NCI-H1092 (cell line): ENCODE results near the gene TNIP1.

Experiments
- DNase-seq: peaks from one replicate; lab custom pipeline; 2025; lab: John Stamatoyannopoulos, UW

TNIP1 gene, protein sequence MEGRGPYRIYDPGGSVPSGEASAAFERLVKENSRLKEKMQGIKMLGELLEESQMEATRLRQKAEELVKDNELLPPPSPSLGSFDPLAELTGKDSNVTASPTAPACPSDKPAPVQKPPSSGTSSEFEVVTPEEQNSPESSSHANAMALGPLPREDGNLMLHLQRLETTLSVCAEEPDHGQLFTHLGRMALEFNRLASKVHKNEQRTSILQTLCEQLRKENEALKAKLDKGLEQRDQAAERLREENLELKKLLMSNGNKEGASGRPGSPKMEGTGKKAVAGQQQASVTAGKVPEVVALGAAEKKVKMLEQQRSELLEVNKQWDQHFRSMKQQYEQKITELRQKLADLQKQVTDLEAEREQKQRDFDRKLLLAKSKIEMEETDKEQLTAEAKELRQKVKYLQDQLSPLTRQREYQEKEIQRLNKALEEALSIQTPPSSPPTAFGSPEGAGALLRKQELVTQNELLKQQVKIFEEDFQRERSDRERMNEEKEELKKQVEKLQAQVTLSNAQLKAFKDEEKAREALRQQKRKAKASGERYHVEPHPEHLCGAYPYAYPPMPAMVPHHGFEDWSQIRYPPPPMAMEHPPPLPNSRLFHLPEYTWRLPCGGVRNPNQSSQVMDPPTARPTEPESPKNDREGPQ

DNA sequence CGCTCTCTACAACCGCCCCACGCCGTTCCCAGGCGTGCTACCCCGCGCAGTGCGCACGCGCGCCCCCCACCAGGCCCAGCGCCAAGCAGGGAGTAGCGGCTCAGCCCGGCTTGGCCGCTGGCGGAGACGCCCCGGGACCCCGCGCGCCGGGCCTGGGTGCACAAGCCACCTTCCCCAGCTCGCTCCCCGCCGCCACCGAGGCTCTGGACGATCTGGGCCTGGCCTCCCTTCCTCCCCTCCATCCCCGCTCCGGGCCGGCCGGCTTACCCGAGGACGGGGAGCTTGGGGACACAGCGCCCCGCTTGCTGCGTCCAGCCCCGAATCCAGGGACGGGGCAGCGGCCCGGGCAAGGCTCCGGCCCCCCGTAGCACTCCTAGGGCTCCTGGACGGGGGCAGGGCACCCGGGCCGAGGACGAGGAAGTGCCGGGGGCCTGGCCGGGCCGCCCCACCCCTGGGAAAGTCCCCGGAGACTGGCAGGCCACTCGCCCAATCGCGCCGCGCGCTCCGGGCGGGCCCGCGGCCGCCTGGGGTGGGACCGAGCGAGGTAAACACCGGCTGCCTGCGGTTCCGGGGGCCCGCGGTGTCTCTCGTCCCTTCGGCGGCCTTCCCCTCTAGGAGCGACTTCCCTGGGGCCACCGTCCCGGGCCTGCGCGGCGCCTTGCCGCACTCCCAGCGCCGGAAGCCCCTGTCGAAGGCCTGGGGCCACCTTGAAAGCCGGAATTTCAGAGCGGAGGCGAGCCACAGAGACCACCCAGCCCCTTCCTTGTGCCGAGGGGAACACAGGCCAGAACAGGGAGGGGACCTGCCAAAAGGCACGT, at the start of gene TNIP1:
Gene TNIP1, minus strand, starts transcription at position 422 of the 818 bp plus-strand sequence. CDS start 15,939 bp downstream, outside the sequence.
- DNase-seq, result peak; percentile 54

DNA sequence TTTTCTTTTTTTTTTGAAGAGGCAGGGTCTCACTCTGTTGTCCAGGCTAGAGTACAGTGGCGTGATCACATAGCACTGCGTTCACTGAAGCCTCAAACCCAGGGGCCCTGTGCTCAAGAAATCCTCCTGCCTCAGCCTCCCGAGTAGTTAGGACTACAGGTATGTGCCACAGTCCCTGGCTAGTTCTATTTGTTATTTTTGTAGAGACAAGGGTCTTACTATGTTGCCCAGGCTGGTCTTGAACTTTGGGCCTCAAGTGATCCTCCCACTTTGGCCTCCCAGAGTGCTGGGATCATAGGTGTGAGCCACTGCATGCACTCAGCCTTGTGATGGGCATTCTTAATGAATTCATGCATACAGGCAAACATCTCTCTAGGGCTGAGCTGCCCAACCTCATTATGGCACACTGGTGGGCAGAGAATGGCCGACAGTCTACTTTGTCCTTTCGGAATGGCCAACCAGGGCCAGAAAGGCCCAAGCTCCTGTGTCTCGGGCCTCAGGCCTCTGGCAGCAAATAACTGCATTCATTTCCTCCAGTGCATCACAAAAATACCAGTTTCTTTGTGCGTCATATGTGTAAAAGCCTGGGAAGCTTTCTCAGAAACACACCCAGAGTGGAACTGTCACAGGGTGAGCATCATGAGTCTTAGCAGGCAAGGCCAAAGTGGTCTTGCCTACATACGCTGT, 49.5 kb upstream of the TNIP1 start:
- DNase-seq, result no peak

DNA sequence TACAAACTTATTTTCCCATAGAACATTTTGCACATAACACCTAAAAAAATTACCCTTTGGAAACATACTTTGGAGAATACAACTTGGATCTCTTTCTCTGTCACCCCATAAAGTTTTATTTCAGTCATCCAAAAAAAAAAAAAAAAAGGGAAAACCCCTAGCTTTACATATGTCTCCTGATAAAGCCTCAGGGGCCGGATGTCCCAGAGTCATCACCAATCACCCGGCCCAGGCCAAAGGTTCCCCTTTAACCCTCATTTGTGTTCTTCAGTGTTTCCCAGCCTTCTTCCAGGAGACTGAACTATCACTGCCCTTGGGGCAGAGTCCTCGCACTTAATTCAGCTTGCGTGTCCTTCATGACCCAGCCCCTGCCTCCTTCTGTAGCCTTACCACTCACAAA, 48.0 kb upstream of the TNIP1 start:
- no peak for DNase-seq

DNA sequence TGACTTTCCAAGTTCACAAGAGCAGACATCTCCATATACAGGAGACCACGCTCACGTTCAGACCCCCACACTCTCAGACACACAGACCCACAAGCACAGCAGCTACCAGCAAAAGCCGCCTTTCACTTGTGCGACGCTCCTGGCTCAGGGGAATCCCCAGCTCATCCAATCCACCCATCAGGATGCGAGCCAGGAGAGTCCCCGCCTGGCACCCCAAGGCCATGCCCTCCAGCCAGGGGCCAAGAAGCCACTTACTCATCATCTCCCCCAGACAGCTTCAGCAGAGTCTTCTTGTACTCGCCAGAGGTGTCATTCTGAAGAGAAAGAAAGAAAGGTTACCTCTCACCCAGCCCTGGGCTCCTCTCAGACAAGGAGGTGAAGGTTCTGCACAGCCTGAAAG, 47.1 kb upstream of the TNIP1 start:
- DNase-seq, result no peak

DNA sequence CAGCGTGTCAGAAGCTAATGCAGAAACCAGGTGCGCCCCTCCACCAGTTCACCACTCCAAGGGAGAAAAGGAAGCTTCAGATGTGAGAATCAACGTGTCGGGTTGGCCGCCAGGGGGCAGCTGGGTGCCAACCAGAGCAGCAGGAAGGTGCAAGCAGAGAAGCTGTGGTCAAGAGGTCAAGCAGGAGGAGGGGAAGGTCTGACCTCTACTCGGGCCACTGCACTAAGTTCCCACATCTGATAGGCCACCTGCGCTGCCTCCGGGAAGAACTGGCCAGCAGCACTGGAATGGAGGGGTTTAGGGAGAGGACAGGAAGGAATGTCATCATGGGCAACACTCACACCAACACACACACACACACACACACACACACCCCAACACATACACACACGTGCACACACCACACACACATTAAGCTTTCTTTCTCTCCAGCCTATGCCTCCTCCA, 45.4 kb upstream of the TNIP1 start:
- no peak for DNase-seq

DNA sequence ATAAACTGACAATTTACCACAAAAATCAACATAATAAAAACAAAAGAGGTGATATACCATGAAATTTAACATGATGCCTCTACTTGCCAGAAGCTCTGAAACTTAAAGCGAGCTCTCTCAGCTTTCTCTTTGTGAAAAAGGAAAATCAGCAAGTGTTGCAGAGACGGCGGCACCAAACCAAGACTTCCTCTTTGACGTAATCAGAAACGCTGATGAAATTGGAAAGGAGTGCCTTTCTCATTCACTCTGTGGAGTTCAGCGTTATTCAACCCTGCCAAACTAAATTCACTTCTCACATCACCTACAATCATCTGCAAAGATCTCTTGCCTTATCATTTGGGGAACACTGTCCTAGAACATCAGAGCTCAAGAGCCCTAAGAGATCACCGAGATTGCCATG, 44.6 kb upstream of the TNIP1 start:
- DNase-seq, result no peak

DNA sequence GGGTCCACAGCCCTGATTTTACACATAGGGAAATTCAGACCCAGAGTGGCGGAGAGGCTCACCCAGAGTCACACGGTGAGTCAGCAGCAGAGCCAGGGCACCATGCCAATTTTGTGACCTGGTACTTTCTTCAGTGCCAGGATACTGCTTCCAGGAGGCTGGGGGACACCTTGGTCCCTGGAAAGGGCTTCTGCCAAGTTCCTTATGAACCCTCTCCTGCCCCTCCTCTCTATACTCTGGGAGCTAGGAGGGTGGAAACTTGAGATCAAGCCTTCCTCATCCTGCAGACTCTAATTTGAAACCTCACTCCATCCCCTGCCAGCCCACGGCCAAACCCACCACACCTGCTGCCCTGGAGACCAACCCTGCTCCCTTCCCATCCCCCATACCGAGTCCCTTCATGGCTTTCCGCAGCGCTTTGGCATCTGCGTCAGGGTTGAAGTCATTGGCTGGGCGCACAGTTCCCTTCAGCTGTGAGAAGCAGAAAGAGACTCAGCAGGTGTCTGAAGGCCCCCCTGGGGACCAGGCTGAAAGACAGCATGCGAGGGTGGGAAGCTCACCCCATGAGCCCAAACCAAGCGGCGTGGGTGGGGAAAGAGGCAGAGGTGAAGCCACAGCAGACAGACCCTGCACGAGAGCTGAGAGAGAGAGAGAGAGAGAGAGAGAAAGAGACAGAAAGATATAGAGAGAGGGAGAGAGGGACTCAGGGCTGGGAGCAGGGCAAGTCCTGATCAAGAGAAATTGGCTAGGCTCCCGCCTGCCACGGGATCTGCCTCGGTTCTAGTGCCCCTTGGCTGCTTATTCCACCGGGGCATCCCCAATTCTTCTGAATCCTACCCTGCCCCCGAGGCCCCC, 43.3 kb upstream of the TNIP1 start:
- peak; percentile 45 for DNase-seq

DNA sequence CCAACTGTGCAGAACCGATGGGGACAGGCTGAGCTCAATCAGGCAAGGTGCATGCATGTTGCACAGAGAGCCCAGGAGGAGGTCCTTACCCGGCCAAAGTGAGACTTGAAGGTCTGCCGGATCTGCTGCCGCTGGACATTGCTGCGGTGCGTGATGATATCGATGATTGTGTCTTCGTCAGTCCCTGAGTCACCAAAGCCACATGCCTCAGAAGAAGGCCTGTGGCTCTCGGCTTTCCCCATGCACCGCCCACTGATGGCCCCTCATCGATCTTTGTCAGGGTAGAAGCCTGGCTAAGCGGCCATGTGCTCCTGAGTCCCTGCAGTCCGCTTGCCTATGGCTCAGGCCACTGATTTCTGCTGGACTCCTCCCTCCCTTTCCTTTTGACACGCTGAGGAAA, 42.0 kb upstream of the TNIP1 start:
- no peak for DNase-seq

DNA sequence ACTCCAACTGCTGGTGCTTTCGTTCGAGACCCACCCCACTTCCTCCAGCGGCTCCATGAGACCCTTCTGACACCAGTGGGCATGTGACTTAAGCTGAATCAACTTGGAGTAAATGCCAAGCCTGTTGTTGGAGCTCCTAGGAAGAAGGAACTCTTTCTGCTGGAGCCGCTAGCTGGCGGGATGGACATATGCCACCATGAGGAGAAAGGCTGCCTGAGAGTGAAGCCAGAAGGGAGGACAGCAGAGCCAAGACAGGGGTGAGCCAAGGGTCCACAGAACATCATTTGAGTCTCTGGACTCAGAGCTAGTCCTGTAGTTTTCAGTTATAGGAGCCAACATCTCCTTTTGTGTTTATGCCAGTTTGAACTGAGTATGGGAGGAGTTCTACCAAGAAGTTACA, 40.8 kb upstream of the TNIP1 start:
- no peak for DNase-seq

DNA sequence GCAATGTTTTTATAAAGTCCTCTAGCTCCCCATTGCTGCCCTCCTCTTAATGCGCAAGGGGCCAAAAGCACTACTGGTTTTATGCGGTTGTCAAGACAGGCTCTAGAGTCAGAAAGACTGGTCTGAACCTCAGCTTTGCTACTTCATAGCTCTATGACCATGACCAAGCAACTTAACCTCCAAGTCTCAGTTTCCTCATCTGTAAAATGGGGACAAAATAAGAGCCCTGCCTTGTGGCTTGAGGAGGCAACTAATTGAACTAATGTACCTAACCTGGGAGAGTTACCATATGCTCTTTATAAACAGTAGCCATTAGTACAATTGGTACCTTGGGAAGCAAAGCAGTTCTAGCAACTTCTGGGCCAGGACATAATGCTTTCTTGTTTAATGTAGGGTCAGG, 40.3 kb upstream of the TNIP1 start:
- DNase-seq, result no peak

DNA sequence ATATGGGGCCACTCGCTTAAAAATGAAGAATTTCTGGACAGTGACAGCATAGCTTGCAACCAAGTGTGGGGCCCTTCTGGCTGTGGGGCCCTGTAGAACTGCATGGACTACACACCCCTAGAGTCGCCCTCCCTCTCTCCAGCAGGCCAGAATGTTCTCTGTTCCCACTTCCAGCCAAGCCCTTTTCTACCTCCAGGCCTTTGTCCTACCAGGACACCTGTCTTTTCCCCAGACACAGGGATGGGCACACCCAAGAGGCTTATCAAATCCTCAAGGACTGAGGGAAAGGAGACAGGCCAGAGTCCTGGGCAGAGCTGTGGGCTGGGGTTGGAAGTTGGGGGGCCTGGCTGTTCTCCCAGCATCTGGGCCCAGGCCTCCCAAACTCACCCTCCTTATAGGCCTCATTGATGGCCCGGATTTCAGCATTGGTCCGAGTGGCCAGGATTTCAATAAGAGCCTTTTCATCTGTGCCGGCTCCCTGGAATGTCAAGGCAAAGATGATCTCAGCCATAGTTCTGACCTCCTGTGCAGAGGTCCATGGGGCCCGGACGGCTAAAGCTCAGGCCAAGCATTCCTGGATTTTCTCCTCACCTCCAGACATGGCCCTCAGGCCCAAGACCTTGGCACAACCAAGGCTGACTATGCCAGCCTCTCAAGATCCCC, 38.2 kb upstream of the TNIP1 start:
- DNase-seq, result no peak

DNA sequence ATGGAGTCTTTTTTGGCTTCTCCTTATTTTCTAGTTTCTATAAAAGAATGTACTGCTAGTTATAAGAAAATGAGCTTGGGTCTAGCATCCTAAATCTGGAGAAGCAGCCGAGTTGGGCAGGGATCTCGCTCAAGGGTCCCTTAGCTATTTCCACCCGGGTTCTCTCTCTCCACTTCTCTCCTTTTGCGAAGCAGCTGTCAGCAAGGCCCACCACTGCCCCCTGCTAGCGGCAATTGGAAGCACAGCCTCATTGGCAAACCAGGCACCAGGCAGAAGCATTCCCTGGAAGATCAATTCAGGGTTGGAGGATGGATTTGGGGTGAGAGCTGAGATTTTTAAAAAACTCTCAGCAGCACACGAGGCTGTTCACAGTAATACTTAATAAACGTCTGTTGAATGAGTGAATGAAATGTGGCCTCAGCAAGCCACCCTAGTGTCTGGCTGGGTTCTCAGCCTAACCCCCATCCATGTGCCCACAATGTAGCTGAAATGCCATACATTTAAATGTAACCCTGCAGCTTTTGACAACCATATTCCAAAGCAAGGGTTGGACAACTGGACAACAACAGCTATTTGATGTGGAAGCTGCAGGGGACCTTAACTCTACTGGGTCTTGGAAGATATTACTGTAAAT, 34.6 kb upstream of the TNIP1 start:
- no peak for DNase-seq

DNA sequence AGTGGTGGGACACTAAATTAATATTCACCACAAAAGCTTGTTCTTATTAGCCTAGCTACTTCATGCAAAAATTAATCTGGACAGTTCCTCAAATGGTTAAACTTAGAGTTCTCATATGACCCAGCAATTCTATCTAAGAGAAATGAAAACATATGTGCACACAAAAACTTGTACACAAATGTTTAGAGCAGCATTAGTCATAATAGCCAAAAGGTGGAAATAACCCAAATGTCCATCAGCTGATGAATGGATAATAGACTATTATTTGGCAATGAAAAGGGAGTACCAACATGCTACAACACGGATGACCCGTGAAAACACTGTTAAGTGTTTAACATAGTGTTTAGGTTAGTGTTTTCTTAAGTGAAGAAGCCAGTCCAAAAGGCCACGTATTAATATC, 32.8 kb upstream of the TNIP1 start:
- DNase-seq, result no peak

DNA sequence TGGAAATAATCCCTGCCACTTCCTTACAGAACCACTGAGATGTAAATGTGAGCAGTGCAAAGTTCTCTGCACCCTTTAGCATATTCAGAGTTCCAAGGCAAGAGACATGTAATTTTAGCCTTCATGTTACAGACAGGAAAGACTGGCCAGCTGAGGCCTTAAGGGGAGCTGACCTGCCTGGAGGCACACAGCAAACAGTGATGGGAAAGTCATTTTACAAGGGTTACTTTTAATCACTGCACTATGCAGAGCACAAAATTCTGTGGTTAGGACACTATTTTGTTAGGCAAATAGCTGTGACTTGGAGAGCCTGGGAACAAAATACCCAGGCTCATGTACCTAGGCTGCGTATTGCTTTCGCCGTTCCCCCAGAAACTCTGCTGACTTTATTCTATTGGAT, 30.2 kb upstream of the TNIP1 start:
- DNase-seq, result no peak

DNA sequence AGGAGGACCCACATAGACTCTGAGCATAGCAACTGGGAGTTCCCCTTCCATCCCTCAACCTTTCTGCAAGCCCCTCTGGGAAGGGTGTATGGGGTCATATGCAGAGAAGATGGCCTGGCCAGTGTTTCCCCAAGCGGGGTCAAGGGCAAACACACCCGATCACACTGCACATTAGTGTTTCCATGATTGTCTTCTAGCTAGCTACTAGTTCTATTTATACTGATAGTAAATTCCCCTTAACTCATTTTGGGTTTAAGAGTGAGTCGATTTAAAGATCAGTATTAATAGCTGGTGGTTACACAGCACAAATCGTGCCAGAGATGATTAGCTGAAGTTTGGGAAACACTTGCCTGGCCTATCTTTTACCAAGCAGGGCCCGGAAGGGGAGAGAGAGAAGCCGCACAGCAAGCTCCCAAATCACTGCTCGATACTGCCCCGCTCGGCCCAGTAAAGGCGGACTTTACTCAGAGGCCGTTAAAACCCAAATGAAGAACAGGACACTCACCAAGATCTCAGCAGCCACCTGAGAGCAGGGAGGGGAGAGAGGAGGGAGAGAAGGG, 29.4 kb upstream of the TNIP1 start:
- no peak for DNase-seq

DNA sequence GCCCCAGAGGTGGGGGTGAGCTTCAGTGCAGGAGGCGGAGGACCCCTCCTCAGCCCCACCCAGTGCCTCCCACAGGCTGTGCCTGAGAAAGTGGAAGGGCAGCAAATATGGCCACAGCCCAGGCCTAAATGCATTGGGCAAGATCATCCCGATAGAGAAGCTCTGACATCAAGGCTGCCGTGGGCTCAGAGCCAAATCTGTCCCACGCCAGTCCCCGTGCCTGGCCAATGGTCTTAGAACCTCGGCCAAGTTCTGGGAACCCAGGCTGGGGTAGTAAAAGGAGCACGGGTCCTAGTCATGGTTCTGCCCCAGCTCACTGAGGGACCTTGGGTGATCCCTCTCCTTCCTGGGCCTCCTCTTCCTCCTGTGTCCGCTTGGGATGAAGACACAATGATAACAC, 27.7 kb upstream of the TNIP1 start:
- no peak for DNase-seq

DNA sequence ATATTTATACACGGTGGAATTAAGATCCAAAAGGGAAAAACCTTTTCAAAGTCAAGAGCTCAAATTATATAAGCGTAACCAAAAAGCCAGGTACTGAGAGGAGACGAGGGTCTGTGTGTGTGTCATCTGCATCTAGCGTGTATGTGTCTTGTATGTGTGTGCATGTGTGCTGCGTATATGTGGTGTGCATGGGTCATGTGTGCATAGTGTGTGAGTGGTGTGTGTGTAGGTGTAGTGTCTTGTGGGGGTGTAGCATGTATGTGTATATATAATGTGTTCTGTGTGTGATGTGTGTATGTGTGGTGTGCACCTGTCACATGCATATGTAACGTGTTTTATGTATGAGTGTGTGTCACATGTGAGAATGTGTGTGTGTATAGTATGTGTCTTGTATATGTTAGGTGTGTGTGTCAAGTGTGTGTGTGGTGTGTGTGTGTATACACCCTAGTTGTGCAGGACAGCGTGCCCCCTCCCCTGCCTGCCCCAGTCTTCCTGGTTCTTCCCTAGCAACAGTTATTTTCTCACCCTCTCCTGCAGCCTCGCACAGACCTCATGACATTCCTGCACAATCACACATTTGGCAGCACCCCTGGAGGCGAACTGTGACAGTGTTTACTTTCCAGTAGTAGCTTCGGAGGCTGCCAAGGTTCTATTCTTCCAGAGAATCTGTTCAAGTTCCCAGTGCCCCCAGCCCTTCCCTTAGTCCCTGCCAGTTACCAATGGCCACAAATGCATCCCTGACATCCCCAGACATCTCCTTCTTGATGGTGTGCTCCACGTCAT, 27.1 kb upstream of the TNIP1 start:
- no peak for DNase-seq

DNA sequence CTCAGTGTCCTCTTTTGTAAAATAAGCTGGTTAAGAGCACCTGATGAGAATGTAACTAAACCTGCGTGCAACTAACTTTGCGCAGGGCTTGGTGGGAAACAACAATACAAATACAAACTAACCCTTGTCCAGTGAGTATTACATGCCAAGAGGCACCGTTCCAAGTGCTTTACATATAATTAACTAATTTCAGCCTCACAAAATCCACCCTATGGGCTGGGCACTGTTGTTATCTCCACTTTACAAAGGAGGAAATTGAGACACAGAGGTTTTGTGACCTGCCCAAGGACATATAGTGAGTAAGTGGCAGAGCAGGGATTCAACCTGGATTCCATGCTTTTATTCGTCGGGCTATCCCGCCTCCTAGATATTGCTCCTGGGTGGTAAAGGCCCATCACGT, 26.2 kb upstream of the TNIP1 start:
- DNase-seq, result no peak

DNA sequence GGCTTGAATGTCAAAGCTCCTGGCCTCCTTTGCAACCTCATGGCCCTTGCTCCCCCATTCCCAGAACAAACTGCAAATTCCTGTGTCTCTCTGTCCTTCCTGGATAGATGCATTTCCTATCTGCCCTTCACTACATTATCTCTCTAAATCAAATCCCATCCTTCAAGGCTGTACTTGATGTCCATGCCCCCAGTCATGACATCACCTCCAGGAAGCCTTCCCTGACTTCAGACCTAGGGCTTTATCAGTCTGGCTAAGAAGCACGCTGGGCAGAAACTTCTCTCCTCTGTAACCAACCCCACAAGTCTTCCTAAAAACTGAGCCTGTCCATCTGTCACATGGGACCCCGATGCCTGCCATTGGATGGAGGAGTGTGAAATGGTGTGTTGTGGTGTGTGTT, 25.7 kb upstream of the TNIP1 start:
- DNase-seq, result no peak
